ES-I3 (cell line): ENCODE results near the gene GPRIN1.

Experiments
- H3K36me3 ChIP-seq: 2 replicates; pipeline ENCODE4 v1.6.1; 2013; ENCODE audit warnings: mild to moderate bottlenecking, low read length, control low read depth, moderate library complexity; ENCODE audit not compliant: insufficient read depth
- H3K4me1 ChIP-seq: 2 replicates; pipeline ENCODE4 v1.6.1; 2013; ENCODE audit warnings: mild to moderate bottlenecking, control low read depth, low read length; ENCODE audit not compliant: insufficient read depth
- H3K9ac ChIP-seq: 2 replicates; pipeline ENCODE4 v1.6.1; 2013; ENCODE audit warnings: low read depth, mild to moderate bottlenecking, low read length, moderate library complexity
- H3K9me3 ChIP-seq: 2 replicates; pipeline ENCODE4 v1.6.1; 2013; ENCODE audit warnings: mild to moderate bottlenecking, low read length, moderate library complexity; ENCODE audit not compliant: control insufficient read depth, insufficient read depth

The GPRIN1 gene

GRCh38 chr5:176590035-176590717, 19.8 kb downstream of the GPRIN1 start:
- Histone ChIP-seq H3K9ac (no peak overlapping the region), H3K36me3 (no peaks in the 10 kb centered on the region), H3K9me3 (no peaks in the 10 kb centered on the region), H3K4me1 (no peaks in the 10 kb centered on the region)

GRCh38 chr5:176589039-176589769, 20.8 kb downstream of the GPRIN1 start:
- H3K4me1 ChIP-seq = no peaks in the 10 kb centered on the region
- H3K9me3 ChIP-seq = no peaks in the 10 kb centered on the region
- no peak overlapping the region for H3K9ac ChIP-seq
- no peaks in the 10 kb centered on the region for H3K36me3 ChIP-seq

GRCh38 chr5:176588297-176588696, 21.7 kb downstream of the GPRIN1 start:
- no peaks in the 10 kb centered on the region for H3K4me1 ChIP-seq
- no peaks in the 10 kb centered on the region for H3K36me3 ChIP-seq
- no peaks in the 10 kb centered on the region for H3K9me3 ChIP-seq
- no peak overlapping the region for H3K9ac ChIP-seq

GRCh38 chr5:176587398-176587797, 22.6 kb downstream of the GPRIN1 start:
- no peaks in the 10 kb centered on the region for H3K4me1 ChIP-seq
- no peak overlapping the region for H3K9ac ChIP-seq
- H3K9me3 ChIP-seq = no peaks in the 10 kb centered on the region
- no peaks in the 10 kb centered on the region for H3K36me3 ChIP-seq

GRCh38 chr5:176583076-176583475, 26.9 kb downstream of the GPRIN1 start:
- Histone ChIP-seq H3K9ac (no peak overlapping the region), H3K36me3 (no peaks in the 10 kb centered on the region), H3K4me1 (no peaks in the 10 kb centered on the region), H3K9me3 (no peaks in the 10 kb centered on the region)

GRCh38 chr5:176581361-176581760, 28.6 kb downstream of the GPRIN1 start:
- no peaks in the 10 kb centered on the region for H3K36me3 ChIP-seq
- no peaks in the 10 kb centered on the region for H3K9me3 ChIP-seq
- no peaks in the 10 kb centered on the region for H3K4me1 ChIP-seq
- no peak overlapping the region for H3K9ac ChIP-seq

GRCh38 chr5:176579323-176579722, 30.6 kb downstream of the GPRIN1 start:
- Histone ChIP-seq H3K4me1 (no peaks in the 10 kb centered on the region), H3K36me3 (no peaks in the 10 kb centered on the region), H3K9ac (no peak overlapping the region), H3K9me3 (no peaks in the 10 kb centered on the region)

GRCh38 chr5:176578391-176578808, 31.6 kb downstream of the GPRIN1 start:
- no peaks in the 10 kb centered on the region for H3K4me1 ChIP-seq
- no peaks in the 10 kb centered on the region for H3K9me3 ChIP-seq
- H3K9ac ChIP-seq = no peak overlapping the region
- H3K36me3 ChIP-seq = no peaks in the 10 kb centered on the region

- no peaks in the 10 kb centered on the region for H3K9me3 ChIP-seq
- H3K9ac ChIP-seq = no peak overlapping the region
- no peaks in the 10 kb centered on the region for H3K36me3 ChIP-seq
- no peaks in the 10 kb centered on the region for H3K4me1 ChIP-seq
These were observed 32.4 kb downstream of the GPRIN1 start for GRCh38 chr5:176577312-176578176.

GRCh38 chr5:176575488-176576422, 34.2 kb downstream of the GPRIN1 start:
- H3K4me1 ChIP-seq = no peaks in the 10 kb centered on the region

GRCh38 chr5:176575066-176575465, 34.9 kb downstream of the GPRIN1 start:
- Histone ChIP-seq H3K9me3 (no peaks in the 10 kb centered on the region), H3K4me1 (no peaks in the 10 kb centered on the region), H3K36me3 (no peaks in the 10 kb centered on the region), H3K9ac (no peak overlapping the region)

More at GRCh38 chr5:176575488-176576422, 34.2 kb downstream of the GPRIN1 start:
- no peak overlapping the region for H3K9ac ChIP-seq
- no peaks in the 10 kb centered on the region for H3K9me3 ChIP-seq
- no peaks in the 10 kb centered on the region for H3K36me3 ChIP-seq

- no peaks in the 10 kb centered on the region for H3K4me1 ChIP-seq
- H3K9ac ChIP-seq = no peak overlapping the region
- H3K9me3 ChIP-seq = no peaks in the 10 kb centered on the region
- no peaks in the 10 kb centered on the region for H3K36me3 ChIP-seq
These were observed 35.7 kb downstream of the GPRIN1 start for GRCh38 chr5:176574297-176574591.

GRCh38 chr5:176573564-176574296, 36.2 kb downstream of the GPRIN1 start:
- H3K9me3 ChIP-seq = no peaks in the 10 kb centered on the region
- H3K36me3 ChIP-seq = no peaks in the 10 kb centered on the region
- H3K9ac ChIP-seq = no peak overlapping the region
- H3K4me1 ChIP-seq = no peaks in the 10 kb centered on the region
